Hepatocyte (in vitro differentiated cells): Measurements from ENCODE around the gene SRGAP2B.
"Not testable (repeated sequence)": the region's sequence is repeated elsewhere in the genome, so short reads cannot be mapped to it uniquely, and the experiment has no call there.

Experiments used
- CTCF ChIP-seq: fragments of 200-600 bp; sonication (generic); IDR thresholded peaks from 2 replicates; pipeline ENCODE4 v1.5.1; 2016; ENCODE audit warnings: antibody characterized with exemption, mild to moderate bottlenecking; ENCODE audit not compliant: poor library complexity
- EZH2 ChIP-seq: fragments of 200-600 bp; sonication (generic); IDR thresholded peaks from 2 replicates; pipeline ENCODE4 v1.6.1; 2016; ENCODE audit warnings: antibody characterized with exemption, mild to moderate bottlenecking, borderline replicate concordance
- EZH2phosphoT487 ChIP-seq: fragments of 200-600 bp; sonication (generic); IDR thresholded peaks from one replicate; pipeline ENCODE4 v1.6.1; 2018; ENCODE audit warnings: antibody characterized with exemption, mild to moderate bottlenecking, low read depth, moderate library complexity; ENCODE audit not compliant: unreplicated experiment, severe bottlenecking

- not testable (repeated sequence) for TF ChIP-seq EZH2, EZH2phosphoT487, CTCF
Observed at GRCh38 chr1:145025286-145025685, 69.8 kb downstream of the SRGAP2B start.
